B cell (primary cell): ENCODE results near the gene TIMM21. TPM values are rescaled to one million over a fixed set of nuclear protein-coding genes. Genes with fewer than 3 reads are reported as not detected.

Experiments used
- ATAC-seq: fragments of 200-7000 bp; cut with Tn5 transposase; one replicate; pipeline ENCODE4 v1.10.0; 2021; ENCODE audit warnings: low read depth, mild to moderate bottlenecking, moderate number of reproducible peaks, moderate library complexity
- CTCF ChIA-PET: fragments of 350-600 bp; sonication (Branson Sonifier 250); formaldehyde crosslinking; loops from one replicate; lab custom pipeline; 2021; ENCODE audit warnings: antibody characterized with exemption, inconsistent platforms; lab: Charles Lee
- POLR2A ChIA-PET: fragments of 350-600 bp; sonication (Branson Sonifier 250); formaldehyde crosslinking; loops from one replicate; lab custom pipeline; 2021; ENCODE audit warnings: antibody characterized with exemption; lab: Charles Lee
- DNase-seq: peaks from one replicate; pipeline ENCODE4 v3.0.0; 2013
- H2AFZ ChIP-seq: 2 replicates; pipeline ENCODE4 v1.6.1; 2012; ENCODE audit warnings: mild to moderate bottlenecking, low read depth, low read length; ENCODE audit not compliant: insufficient read depth, poor library complexity, severe bottlenecking
- H3K27ac ChIP-seq, 2 donors: 1 replicate in 1 of 2; 2 replicates in 1 of 2; pipeline ENCODE4 v1.5.1; 2012 to 2013; ENCODE audit warnings: low read length in 2 of 2, mild to moderate bottlenecking in 2 of 2, moderate library complexity in 1 of 2
- H3K27me3 ChIP-seq, 4 experiments: fragments of 200-600 bp in 1 of 4; sonication (generic) in 1 of 4; replicated peaks in 1 of 4; 1 replicate in 2 of 4; 2 replicates in 2 of 4; pipeline versions ENCODE4 v1.6.1 to v1.7.0; 2013 to 2016; ENCODE audit warnings: low read length in 3 of 4, mild to moderate bottlenecking in 2 of 4, mixed read lengths in 1 of 4, moderate library complexity in 1 of 4; ENCODE audit not compliant: insufficient read depth in 4 of 4, control insufficient read depth in 3 of 4; ENCODE audit errors: control extremely low read depth in 1 of 4
- H3K36me3 ChIP-seq, 2 experiments: replicated peaks in 1 of 2; 1 replicate in 1 of 2; 2 replicates in 1 of 2; pipeline versions ENCODE4 v1.6.1 to v1.7.1; 2013; ENCODE audit warnings: low read length in 1 of 2; ENCODE audit not compliant: insufficient read depth in 2 of 2, control insufficient read depth in 1 of 2; ENCODE audit errors: control extremely low read depth in 1 of 2, extremely low read depth in 1 of 2
- H3K4me1 ChIP-seq, 2 donors: fragments of 200-600 bp in 1 of 2; sonication (generic) in 1 of 2; 1 replicate in 1 of 2; 2 replicates in 1 of 2; pipeline versions ENCODE4 v1.5.1 to v1.6.1; 2013 to 2017; ENCODE audit warnings: low read length in 2 of 2; ENCODE audit not compliant: control insufficient read depth in 2 of 2, insufficient read depth in 2 of 2
- H3K4me2 ChIP-seq: replicated peaks from 2 replicates; pipeline ENCODE3; 2012; ENCODE audit warnings: mild to moderate bottlenecking, low read depth, low read length; ENCODE audit not compliant: poor library complexity, severe bottlenecking
- H3K4me3 ChIP-seq, 5 experiments: fragments of 200-600 bp in 1 of 5; sonication (generic) in 1 of 5; 1 replicate in 3 of 5; 2 replicates in 2 of 5; pipeline versions ENCODE4 v1.5.1 to v1.7.0; 2011 to 2016; ENCODE audit warnings: low read length in 4 of 5, mild to moderate bottlenecking in 4 of 5, low read depth in 2 of 5, control low read depth in 1 of 5, moderate library complexity in 1 of 5; ENCODE audit not compliant: insufficient read depth in 1 of 5; ENCODE audit errors: control extremely low read depth in 1 of 5, extremely low read depth in 1 of 5
- H3K79me2 ChIP-seq: fragments of 200-600 bp; sonication (generic); one replicate; pipeline ENCODE4 v1.6.0; 2016; ENCODE audit warnings: low read length; ENCODE audit not compliant: control insufficient read depth, insufficient read depth
- H3K9ac ChIP-seq: fragments of 200-600 bp; sonication (generic); 2 replicates; pipeline ENCODE4 v1.6.1; 2017; ENCODE audit warnings: mild to moderate bottlenecking, low read length, moderate library complexity
- H3K9me3 ChIP-seq, 3 donors: one replicate each; pipeline versions ENCODE4 v1.6.1 to v1.7.1; 2013; ENCODE audit warnings: low read length in 2 of 3; ENCODE audit not compliant: control insufficient read depth in 2 of 3, insufficient read depth in 1 of 3; ENCODE audit errors: control extremely low read depth in 1 of 3
- H4K20me1 ChIP-seq: 2 replicates; pipeline ENCODE4 v1.6.0; 2012; ENCODE audit warnings: mild to moderate bottlenecking, low read length; ENCODE audit not compliant: insufficient read depth, control insufficient read depth, poor library complexity, severe bottlenecking
- H3K27ac Mint-ChIP-seq: one replicate; pipeline ENCODE4 v1.8.0; 2021; ENCODE audit warnings: mixed read lengths
- H3K27me3 Mint-ChIP-seq: one replicate; pipeline ENCODE4 v1.8.0; 2021; ENCODE audit warnings: mixed read lengths
- H3K4me1 Mint-ChIP-seq: one replicate; pipeline ENCODE4 v1.8.0; 2021; ENCODE audit warnings: mixed read lengths
- H3K4me3 Mint-ChIP-seq: one replicate; pipeline ENCODE4 v1.8.0; 2021; ENCODE audit warnings: mixed read lengths
- H3K9me3 Mint-ChIP-seq: one replicate; pipeline ENCODE4 v1.8.0; 2022; ENCODE audit warnings: mixed read lengths; ENCODE audit not compliant: insufficient read depth
- EZH2 ChIP-seq: IDR thresholded peaks from 2 replicates; pipeline ENCODE4 v1.6.1; 2012; ENCODE audit warnings: borderline replicate concordance, low read depth, mild to moderate bottlenecking, moderate library complexity, low read length; ENCODE audit not compliant: insufficient read depth, poor library complexity, severe bottlenecking
- WGBS: methylation state at CpG from one replicate; pipeline ENCODE4 v1.1.5; 2013; ENCODE audit warnings: missing lambda C conversion rate; ENCODE audit not compliant: insufficient coverage; 5-methylcytosine and 5-hydroxymethylcytosine counted together
- intact Hi-C: fragments of 100-400 bp; cut with micrococcal nuclease; formaldehyde crosslinking; loops from one replicate; pipeline ENCODE4 v1.10.0; 2022
- polyA plus RNA-seq: library from polyadenylated mRNA; depleted of rRNA; stranded (reverse); fragments of >200 nt; gene quantifications from 2 replicates; pipeline ENCODE4 v1.2.3, GENCODE V29; 2012
- total RNA-seq, 2 donors: library from RNA; stranded (reverse); fragments of 120-200 nt in 1 of 2; gene quantifications; 1 replicate in 1 of 2; 2 replicates in 1 of 2; pipeline versions ENCODE4 v1.2.3 to v1.2.4, GENCODE V29; 2013 to 2022
- TF ChIP-seq, protein P1 (sequence below): fragments of 200-600 bp; IDR thresholded peaks from one replicate; pipeline ENCODE4 v1.8.0; 2022; ENCODE audit warnings: antibody characterized with exemption, mild to moderate bottlenecking

The TIMM21 gene
- total and polyA plus RNA-seq, 2 donors (not counting 1 experiment from before 2014, with no cell fraction given) = 22.9 to 25.0 TPM

DNA sequence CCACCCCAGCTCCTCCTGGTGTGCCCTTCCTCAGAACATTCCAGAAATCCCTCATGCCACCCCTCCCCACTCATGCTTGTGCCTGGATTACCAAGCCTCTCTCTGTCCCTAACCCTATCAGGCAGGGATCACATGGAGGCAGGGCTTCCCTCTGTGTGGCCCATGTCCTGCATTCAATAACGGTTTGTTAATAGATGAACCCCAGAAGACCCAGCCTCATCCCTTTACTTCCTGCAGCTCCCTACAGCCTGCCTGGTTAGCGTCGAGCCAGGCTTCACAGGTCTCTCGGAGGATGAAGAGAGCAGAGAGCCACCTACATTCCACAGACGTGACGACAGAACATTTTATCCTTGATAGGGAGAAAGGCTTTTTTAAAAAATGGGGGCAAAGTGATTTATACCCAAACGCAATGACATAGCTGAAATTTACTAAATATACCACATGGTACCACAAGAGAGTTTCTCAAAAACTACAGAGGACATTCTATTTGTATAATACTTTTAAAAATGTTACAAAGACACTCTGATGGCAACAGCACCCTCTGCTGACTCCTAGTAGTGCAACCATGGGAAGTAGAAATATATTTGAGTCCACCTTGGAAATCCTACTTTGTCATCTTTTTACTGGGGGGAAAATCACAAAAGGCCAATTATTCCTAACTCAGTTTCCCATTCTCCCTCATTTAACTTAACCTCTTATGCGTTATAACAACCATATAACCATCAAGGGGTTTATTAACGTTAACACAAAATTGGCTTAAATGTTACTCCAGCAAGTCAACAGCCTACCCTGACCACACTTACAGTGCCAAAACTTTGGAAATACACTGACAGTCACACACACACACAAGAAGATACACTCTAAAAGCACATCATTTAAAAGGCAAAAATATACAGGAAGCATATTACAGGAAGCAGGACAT, 31.4 kb upstream of the TIMM21 start:
- peaks cover 10% of the 10 kb centered on the region for H3K27me3 Mint-ChIP-seq
- POLR2A ChIA-PET = no interaction called here
- Histone ChIP-seq H3K27me3 (no peaks in the 10 kb centered on the region), H3K9ac (no peak overlapping the region), H3K27ac (no peak overlapping the region), H4K20me1 (no peaks in the 10 kb centered on the region), H3K4me2 (no peak overlapping the region), H3K4me1 (no peaks in the 10 kb centered on the region), H3K4me3 (no peak overlapping the region), H3K9me3 (no peaks in the 10 kb centered on the region), H3K79me2 (no peaks in the 10 kb centered on the region), H3K36me3 (no peaks in the 10 kb centered on the region), H2AFZ (no peak overlapping the region)
- TF ChIP-seq, protein P1, sequence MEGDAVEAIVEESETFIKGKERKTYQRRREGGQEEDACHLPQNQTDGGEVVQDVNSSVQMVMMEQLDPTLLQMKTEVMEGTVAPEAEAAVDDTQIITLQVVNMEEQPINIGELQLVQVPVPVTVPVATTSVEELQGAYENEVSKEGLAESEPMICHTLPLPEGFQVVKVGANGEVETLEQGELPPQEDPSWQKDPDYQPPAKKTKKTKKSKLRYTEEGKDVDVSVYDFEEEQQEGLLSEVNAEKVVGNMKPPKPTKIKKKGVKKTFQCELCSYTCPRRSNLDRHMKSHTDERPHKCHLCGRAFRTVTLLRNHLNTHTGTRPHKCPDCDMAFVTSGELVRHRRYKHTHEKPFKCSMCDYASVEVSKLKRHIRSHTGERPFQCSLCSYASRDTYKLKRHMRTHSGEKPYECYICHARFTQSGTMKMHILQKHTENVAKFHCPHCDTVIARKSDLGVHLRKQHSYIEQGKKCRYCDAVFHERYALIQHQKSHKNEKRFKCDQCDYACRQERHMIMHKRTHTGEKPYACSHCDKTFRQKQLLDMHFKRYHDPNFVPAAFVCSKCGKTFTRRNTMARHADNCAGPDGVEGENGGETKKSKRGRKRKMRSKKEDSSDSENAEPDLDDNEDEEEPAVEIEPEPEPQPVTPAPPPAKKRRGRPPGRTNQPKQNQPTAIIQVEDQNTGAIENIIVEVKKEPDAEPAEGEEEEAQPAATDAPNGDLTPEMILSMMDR = peak; percentile 56
- TF ChIP-seq EZH2 = no peak
- DNase-seq (peak; percentile 44), ATAC-seq (peak; percentile 36)
- H3K4me3 Mint-ChIP-seq = no peak overlapping the region
- H3K9me3 Mint-ChIP-seq = no peaks in the 10 kb centered on the region
- peaks cover 8% of the 10 kb centered on the region for H3K4me1 Mint-ChIP-seq
- intact Hi-C loops = loop anchor here (1.0 to 10.0 kb wide), 6 partner anchors 34 to 1352 kb away; no protein-coding TSS in a partner anchor
- no peak overlapping the region for H3K27ac Mint-ChIP-seq
- CTCF ChIA-PET = interaction anchor here (0.8 to 1.8 kb wide), 8 partner anchors 9 to 1354 kb away, joined by 3 to 14 read pairs (median 4); no protein-coding TSS in a partner anchor
- 88% methylated on average over 3 of the region's 9 CpGs for WGBS

DNA sequence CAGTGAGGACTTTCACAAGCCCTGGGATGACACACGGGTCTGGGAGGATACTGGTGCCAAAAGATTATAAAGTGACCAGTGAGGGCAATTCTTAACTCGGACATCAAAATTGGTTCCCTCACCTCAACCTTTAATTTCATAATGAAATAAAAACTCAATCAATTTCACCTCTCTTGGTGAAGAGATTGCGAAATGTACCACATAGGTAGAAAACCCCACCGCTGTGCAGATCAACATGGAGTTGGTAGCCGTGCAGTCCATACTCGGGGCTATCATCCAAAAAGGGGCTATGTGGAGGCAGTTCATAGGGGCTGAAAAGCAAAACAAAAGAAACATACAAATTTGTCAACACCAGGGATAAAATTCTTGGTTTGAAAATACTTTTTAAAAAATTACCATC, 25.1 kb upstream of the TIMM21 start:
- Histone ChIP-seq H3K4me2 (no peak overlapping the region), H3K27ac (no peak overlapping the region), H4K20me1 (no peaks in the 10 kb centered on the region), H3K27me3 (no peaks in the 10 kb centered on the region), H2AFZ (no peak overlapping the region), H3K36me3 (no peaks in the 10 kb centered on the region), H3K79me2 (no peaks in the 10 kb centered on the region), H3K4me3 (no peak overlapping the region), H3K9me3 (no peaks in the 10 kb centered on the region), H3K4me1 (no peaks in the 10 kb centered on the region), H3K9ac (no peak overlapping the region)
- no peak for ATAC-seq
- POLR2A ChIA-PET = no interaction called here
- intact Hi-C loops = no loop called here
- no peak for DNase-seq
- no peaks in the 10 kb centered on the region for H3K9me3 Mint-ChIP-seq
- CTCF ChIA-PET = no interaction called here
- H3K27ac Mint-ChIP-seq = no peak overlapping the region
- no peaks in the 10 kb centered on the region for H3K4me1 Mint-ChIP-seq
- peaks cover 10% of the 10 kb centered on the region for H3K27me3 Mint-ChIP-seq
- TF ChIP-seq EZH2 = no peak
- TF ChIP-seq, protein P1 = no peak
- no peak overlapping the region for H3K4me3 Mint-ChIP-seq
- 100% methylated on average over 4 of the region's 6 CpGs for WGBS
